Measurements from ENCODE around the gene CUTA. TPM values are rescaled to one million over a fixed set of nuclear protein-coding genes. Genes with fewer than 3 reads are reported as not detected.

CUTA gene
- polyA plus RNA-seq, 1 donor from 2014 or later, result 343 TPM

DNA sequence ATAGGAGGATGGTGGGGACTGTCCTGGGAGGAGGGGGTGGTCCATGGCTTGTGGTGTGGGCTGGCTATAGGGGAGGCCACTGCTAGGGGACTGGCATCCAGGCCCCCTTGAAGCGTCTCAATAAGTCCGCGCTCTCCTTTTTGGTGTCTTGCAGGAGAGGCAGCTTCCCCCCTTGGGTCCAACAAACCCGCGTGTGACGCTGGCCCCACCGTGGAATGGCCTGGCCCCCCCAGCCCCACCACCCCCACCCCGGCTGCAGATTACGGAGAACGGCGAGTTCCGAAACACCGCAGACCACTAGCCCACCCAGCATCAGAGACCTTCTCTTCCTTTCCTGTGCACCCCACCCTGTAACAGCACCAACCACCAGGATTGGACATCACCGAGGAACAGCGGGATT, 33.7 kb upstream of the CUTA start:
- Histone ChIP-seq H3K9ac (ENCODE audit: low read length) (no peak overlapping the region), H3K36me3 (ENCODE audit: insufficient read depth, low read length) (no peaks in the 10 kb centered on the region), H3K4me3 (ENCODE audit: low read length) (no peak overlapping the region), H2AFZ (ENCODE audit: low read depth, low read length) (no peak overlapping the region), H3K4me2 (ENCODE audit: low read length) (no peak overlapping the region), H3K9me2 (ENCODE audit: insufficient read depth, low read length) (no peaks in the 10 kb centered on the region), H3K27ac (ENCODE audit: low read length) (no peak overlapping the region), H3F3A (ENCODE audit: insufficient read depth, low read length, poor library complexity, severe bottlenecking) (no peaks in the 10 kb centered on the region), H3K9me3 (ENCODE audit: low read length) (no peaks in the 10 kb centered on the region), H4K20me1 (ENCODE audit: insufficient read depth) (no peaks in the 10 kb centered on the region), H3K27me3 (ENCODE audit: insufficient read depth, low read depth, low read length) (no peaks in the 10 kb centered on the region), H3K79me2 (replicated peaks; ENCODE audit: insufficient read depth, low read length) (peaks cover 20% of the 10 kb centered on the region)
- TF ChIP-seq TAF1 (IDR thresholded peaks at IDR 0.05; ENCODE audit: low read depth), result no peak
- TF ChIP-seq, protein P1, sequence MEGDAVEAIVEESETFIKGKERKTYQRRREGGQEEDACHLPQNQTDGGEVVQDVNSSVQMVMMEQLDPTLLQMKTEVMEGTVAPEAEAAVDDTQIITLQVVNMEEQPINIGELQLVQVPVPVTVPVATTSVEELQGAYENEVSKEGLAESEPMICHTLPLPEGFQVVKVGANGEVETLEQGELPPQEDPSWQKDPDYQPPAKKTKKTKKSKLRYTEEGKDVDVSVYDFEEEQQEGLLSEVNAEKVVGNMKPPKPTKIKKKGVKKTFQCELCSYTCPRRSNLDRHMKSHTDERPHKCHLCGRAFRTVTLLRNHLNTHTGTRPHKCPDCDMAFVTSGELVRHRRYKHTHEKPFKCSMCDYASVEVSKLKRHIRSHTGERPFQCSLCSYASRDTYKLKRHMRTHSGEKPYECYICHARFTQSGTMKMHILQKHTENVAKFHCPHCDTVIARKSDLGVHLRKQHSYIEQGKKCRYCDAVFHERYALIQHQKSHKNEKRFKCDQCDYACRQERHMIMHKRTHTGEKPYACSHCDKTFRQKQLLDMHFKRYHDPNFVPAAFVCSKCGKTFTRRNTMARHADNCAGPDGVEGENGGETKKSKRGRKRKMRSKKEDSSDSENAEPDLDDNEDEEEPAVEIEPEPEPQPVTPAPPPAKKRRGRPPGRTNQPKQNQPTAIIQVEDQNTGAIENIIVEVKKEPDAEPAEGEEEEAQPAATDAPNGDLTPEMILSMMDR (IDR thresholded peaks at IDR 0.05; ENCODE audit: poor library complexity, severe bottlenecking), result no peak
- no peak for TF ChIP-seq EP300 (conservative IDR thresholded peaks at IDR 0.05; ENCODE audit: poor library complexity, severe bottlenecking)
- TF ChIP-seq, protein P2, sequence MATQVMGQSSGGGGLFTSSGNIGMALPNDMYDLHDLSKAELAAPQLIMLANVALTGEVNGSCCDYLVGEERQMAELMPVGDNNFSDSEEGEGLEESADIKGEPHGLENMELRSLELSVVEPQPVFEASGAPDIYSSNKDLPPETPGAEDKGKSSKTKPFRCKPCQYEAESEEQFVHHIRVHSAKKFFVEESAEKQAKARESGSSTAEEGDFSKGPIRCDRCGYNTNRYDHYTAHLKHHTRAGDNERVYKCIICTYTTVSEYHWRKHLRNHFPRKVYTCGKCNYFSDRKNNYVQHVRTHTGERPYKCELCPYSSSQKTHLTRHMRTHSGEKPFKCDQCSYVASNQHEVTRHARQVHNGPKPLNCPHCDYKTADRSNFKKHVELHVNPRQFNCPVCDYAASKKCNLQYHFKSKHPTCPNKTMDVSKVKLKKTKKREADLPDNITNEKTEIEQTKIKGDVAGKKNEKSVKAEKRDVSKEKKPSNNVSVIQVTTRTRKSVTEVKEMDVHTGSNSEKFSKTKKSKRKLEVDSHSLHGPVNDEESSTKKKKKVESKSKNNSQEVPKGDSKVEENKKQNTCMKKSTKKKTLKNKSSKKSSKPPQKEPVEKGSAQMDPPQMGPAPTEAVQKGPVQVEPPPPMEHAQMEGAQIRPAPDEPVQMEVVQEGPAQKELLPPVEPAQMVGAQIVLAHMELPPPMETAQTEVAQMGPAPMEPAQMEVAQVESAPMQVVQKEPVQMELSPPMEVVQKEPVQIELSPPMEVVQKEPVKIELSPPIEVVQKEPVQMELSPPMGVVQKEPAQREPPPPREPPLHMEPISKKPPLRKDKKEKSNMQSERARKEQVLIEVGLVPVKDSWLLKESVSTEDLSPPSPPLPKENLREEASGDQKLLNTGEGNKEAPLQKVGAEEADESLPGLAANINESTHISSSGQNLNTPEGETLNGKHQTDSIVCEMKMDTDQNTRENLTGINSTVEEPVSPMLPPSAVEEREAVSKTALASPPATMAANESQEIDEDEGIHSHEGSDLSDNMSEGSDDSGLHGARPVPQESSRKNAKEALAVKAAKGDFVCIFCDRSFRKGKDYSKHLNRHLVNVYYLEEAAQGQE (IDR thresholded peaks at IDR 0.05; ENCODE audit: borderline replicate concordance), result no peak
- TF ChIP-seq EZH2 (IDR thresholded peaks at IDR 0.05; ENCODE audit: borderline replicate concordance, insufficient read depth, low read length, poor library complexity, severe bottlenecking), result no peak
- no peak for TF ChIP-seq RAD21 (conservative IDR thresholded peaks at IDR 0.05)

DNA sequence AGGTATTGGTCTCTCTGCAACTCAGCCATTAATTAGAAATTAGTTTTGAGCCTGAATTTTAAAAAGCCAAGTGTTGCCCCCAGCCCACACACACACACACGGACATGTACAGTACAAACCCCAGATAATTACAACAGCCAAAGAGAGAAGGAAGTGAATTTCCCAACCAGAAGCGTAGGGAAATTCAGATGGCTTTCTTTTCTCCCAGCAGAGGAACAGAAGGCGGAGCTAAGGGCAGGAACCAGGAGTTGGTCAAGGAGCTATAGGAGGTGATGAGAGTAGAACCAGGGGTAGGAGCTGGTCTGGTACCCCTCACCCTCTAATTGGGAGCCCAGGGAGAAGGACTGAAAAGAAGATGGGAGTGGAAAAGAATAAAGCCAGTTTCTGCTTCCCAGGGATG, 32.5 kb upstream of the CUTA start:
- Histone ChIP-seq H3K36me3 (ENCODE audit: insufficient read depth, low read length) (no peaks in the 10 kb centered on the region), H3K79me2 (replicated peaks; ENCODE audit: insufficient read depth, low read length) (peaks cover 16% of the 10 kb centered on the region), H3K4me3 (ENCODE audit: low read length) (no peak overlapping the region), H3K9me2 (ENCODE audit: insufficient read depth, low read length) (no peaks in the 10 kb centered on the region), H3F3A (ENCODE audit: insufficient read depth, low read length, poor library complexity, severe bottlenecking) (no peaks in the 10 kb centered on the region), H3K27ac (ENCODE audit: low read length) (no peak overlapping the region), H3K9ac (ENCODE audit: low read length) (no peak overlapping the region), H3K4me2 (ENCODE audit: low read length) (no peak overlapping the region), H3K9me3 (ENCODE audit: low read length) (no peaks in the 10 kb centered on the region), H2AFZ (ENCODE audit: low read depth, low read length) (no peak overlapping the region), H4K20me1 (ENCODE audit: insufficient read depth) (no peaks in the 10 kb centered on the region), H3K27me3 (ENCODE audit: insufficient read depth, low read depth, low read length) (no peaks in the 10 kb centered on the region)
- TF ChIP-seq, protein P2 (IDR thresholded peaks at IDR 0.05; ENCODE audit: borderline replicate concordance), result no peak
- no peak for TF ChIP-seq TAF1 (IDR thresholded peaks at IDR 0.05; ENCODE audit: low read depth)
